ENCODE results near the gene ENTPD7. TPM values are rescaled to one million over a fixed set of nuclear protein-coding genes. Genes with fewer than 3 reads are reported as not detected.
A peak's percentile ranks its signal among the peaks of the same experiment; 100 is the strongest.

The ENTPD7 gene
- total and polyA plus RNA-seq, 9 of the 15 experiments (the other 6 are each of a cell fraction or from before 2014, with no cell fraction given) = 1.4 to 13.9 (median 8.5) TPM

DNA sequence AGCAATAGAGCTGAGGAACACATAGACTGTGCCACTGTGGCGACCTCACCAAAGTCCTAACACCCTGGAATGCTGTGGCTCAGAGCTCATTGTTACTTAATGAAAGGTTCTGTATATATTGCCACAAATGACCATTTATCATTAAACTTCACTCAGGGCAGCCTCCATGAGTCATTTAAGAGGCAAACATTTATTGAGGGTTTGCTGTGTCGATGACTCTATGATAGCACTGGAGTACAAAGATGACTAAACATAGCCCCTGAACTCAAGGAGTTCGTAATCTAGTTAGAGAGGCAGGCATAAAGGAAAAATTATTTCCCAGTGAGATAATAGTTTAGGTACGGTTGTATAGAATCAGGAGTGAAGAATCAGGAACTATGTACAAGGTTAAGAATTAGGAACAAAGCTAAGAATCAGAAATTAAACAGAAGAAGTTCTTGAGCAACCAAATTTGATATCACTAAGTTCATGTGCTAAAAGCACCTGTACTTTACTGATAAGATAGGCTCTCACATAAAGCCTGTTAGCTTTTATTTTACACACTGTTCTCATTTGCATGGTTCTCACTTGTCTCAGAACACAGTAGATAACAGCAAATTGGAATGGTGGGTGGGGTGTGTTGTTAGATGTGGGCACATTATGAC lies 7.9 kb downstream of the ENTPD7 start (continued):
- TF ChIP-seq ZBTB40 (IDR thresholded peaks at IDR 0.05) = no peak
- no peak for TF ChIP-seq ZBTB40 (CRISPR knock-in tag; IDR thresholded peaks at IDR 0.05)
- no peak for TF ChIP-seq HLTF (IDR thresholded peaks at IDR 0.05)
- TF ChIP-seq ZBTB34 (CRISPR knock-in tag; IDR thresholded peaks at IDR 0.05) = no peak
- TF ChIP-seq TEAD4 (IDR thresholded peaks at IDR 0.05; ENCODE audit: low read length) = peak; percentile 64
- TF ChIP-seq TEAD4 (CRISPR knock-in tag; IDR thresholded peaks at IDR 0.05; ENCODE audit: borderline replicate concordance) = no peak
- no peak for TF ChIP-seq TAF7 (tag; IDR thresholded peaks at IDR 0.05)
- TF ChIP-seq ETV5 (CRISPR knock-in tag; IDR thresholded peaks at IDR 0.05; ENCODE audit: low read depth) = no peak
- TF ChIP-seq UBTF (IDR thresholded peaks at IDR 0.05; ENCODE audit: borderline replicate concordance in 1 of 2, low read depth in 2 of 2, low read length in 2 of 2) = no peak
- TF ChIP-seq SMAD1 (IDR thresholded peaks at IDR 0.05; ENCODE audit: low read depth, low read length, partially characterized antibody) = no peak
- no peak for TF ChIP-seq LEF1 (IDR thresholded peaks at IDR 0.05)
- TF ChIP-seq ZNF224 (CRISPR knock-in tag; IDR thresholded peaks at IDR 0.05) = no peak
- TF ChIP-seq ZNF507 (tag; conservative IDR thresholded peaks at IDR 0.05) = no peak
- TF ChIP-seq NCOA1 (IDR thresholded peaks at IDR 0.05; ENCODE audit: low read depth) = no peak
- TF ChIP-seq TBL1XR1 (IDR thresholded peaks at IDR 0.05; ENCODE audit: low read length in 2 of 2) = no peak
